Astrocyte (in vitro differentiated cells and primary cell): Measurements from ENCODE around the gene CIBAR2. TPM values are rescaled to one million over a fixed set of nuclear protein-coding genes. Genes with fewer than 3 reads are reported as not detected.

ENCODE experiments used
- DNase-seq: peaks from one replicate; pipeline ENCODE4 v3.0.0-alpha.2; 2010; ENCODE audit warnings: low read depth
- FAIRE-seq: peaks from 2 replicates; lab custom pipeline; 2011; peaks lifted over from hg19 to GRCh38; lab: Jason Lieb, UNC
- H2AFZ ChIP-seq: 2 replicates; pipeline ENCODE4 v1.6.0; 2012; ENCODE audit warnings: low read depth, low read length, inconsistent platforms
- H3K27ac ChIP-seq: 2 replicates; pipeline ENCODE4 v1.5.1; 2011; ENCODE audit warnings: low read depth, low read length, inconsistent platforms
- H3K27me3 ChIP-seq: 2 replicates; pipeline ENCODE4 v1.6.0; 2011; ENCODE audit warnings: low read length, inconsistent platforms; ENCODE audit not compliant: insufficient read depth
- H3K36me3 ChIP-seq: 2 replicates; pipeline ENCODE4 v1.5.1; 2011; ENCODE audit warnings: low read length, inconsistent platforms; ENCODE audit not compliant: insufficient read depth
- H3K4me1 ChIP-seq: 2 replicates; pipeline ENCODE4 v1.5.1; 2011; ENCODE audit warnings: low read length, inconsistent platforms; ENCODE audit not compliant: insufficient read depth
- H3K4me2 ChIP-seq: 2 replicates; pipeline ENCODE4 v1.6.0; 2012; ENCODE audit warnings: low read length, inconsistent platforms
- H3K4me3 ChIP-seq: 2 replicates; pipeline ENCODE4 v1.5.1; 2011; ENCODE audit warnings: low read depth, mild to moderate bottlenecking, low read length, inconsistent platforms; ENCODE audit not compliant: insufficient read depth
- H3K79me2 ChIP-seq: 2 replicates; pipeline ENCODE4 v1.6.0; 2012; ENCODE audit warnings: mild to moderate bottlenecking, low read length, inconsistent platforms; ENCODE audit not compliant: insufficient read depth
- H3K9ac ChIP-seq: 2 replicates; pipeline ENCODE4 v1.6.0; 2012; ENCODE audit warnings: mild to moderate bottlenecking, low read length, inconsistent platforms
- H3K9me3 ChIP-seq: 2 replicates; pipeline ENCODE4 v1.5.1; 2012; ENCODE audit warnings: low read depth, mild to moderate bottlenecking, low read length, inconsistent platforms; ENCODE audit not compliant: insufficient read depth
- H4K20me1 ChIP-seq: 2 replicates; pipeline ENCODE4 v1.6.0; 2012; ENCODE audit warnings: low read length, inconsistent platforms; ENCODE audit not compliant: insufficient read depth
- H3K27ac Mint-ChIP-seq: one replicate; pipeline ENCODE4 v1.8.0; 2021; ENCODE audit warnings: mild to moderate bottlenecking, mixed read lengths; ENCODE audit not compliant: unreplicated experiment
- H3K27me3 Mint-ChIP-seq: one replicate; pipeline ENCODE4 v1.8.0; 2021; ENCODE audit warnings: low read depth, mixed read lengths; ENCODE audit not compliant: unreplicated experiment
- H3K36me3 Mint-ChIP-seq: one replicate; pipeline ENCODE4 v1.8.0; 2021; ENCODE audit warnings: low read depth, mixed read lengths; ENCODE audit not compliant: unreplicated experiment
- H3K4me1 Mint-ChIP-seq: one replicate; pipeline ENCODE4 v1.8.0; 2021; ENCODE audit warnings: low read depth, mixed read lengths; ENCODE audit not compliant: unreplicated experiment
- H3K4me3 Mint-ChIP-seq: one replicate; pipeline ENCODE4 v1.8.0; 2021; ENCODE audit warnings: mild to moderate bottlenecking, moderate library complexity, mixed read lengths; ENCODE audit not compliant: unreplicated experiment
- H3K9me3 Mint-ChIP-seq: one replicate; pipeline ENCODE4 v1.8.0; 2021; ENCODE audit warnings: mild to moderate bottlenecking, mixed read lengths; ENCODE audit not compliant: unreplicated experiment
- CTCF ChIP-seq: IDR thresholded peaks from 2 replicates; pipeline ENCODE4 v1.5.1; 2011; ENCODE audit warnings: low read depth, mild to moderate bottlenecking, inconsistent platforms, low read length, moderate library complexity; ENCODE audit not compliant: insufficient read depth
- EZH2 ChIP-seq: IDR thresholded peaks from 2 replicates; pipeline ENCODE4 v1.6.1; 2012; ENCODE audit warnings: mild to moderate bottlenecking, low read length, inconsistent platforms; ENCODE audit not compliant: insufficient read depth
- total RNA-seq: library from RNA; stranded (reverse); gene quantifications from 2 replicates; pipeline ENCODE4 v1.2.1, GENCODE V29; 2021

CIBAR2 gene
- total RNA-seq, 1 donor from 2014 or later = not detected

GRCh38 chr16:85110105-85110504, 2.2 kb downstream of the CIBAR2 start:
- H3K27ac ChIP-seq = no peak overlapping the region
- peaks cover 2% of the 10 kb centered on the region for H3K9me3 Mint-ChIP-seq

GRCh38 chr16:85107532-85107931, 4.7 kb downstream of the CIBAR2 start:
- H3K4me3 ChIP-seq = no peak overlapping the region
- Mint-ChIP-seq H3K9me3 (peaks cover 2% of the 10 kb centered on the region), H3K36me3 (no peaks in the 10 kb centered on the region), H3K4me1 (no peaks in the 10 kb centered on the region), H3K4me3 (no peak overlapping the region), H3K27ac (no peak overlapping the region), H3K27me3 (peaks cover 33% of the 10 kb centered on the region)
- H2AFZ ChIP-seq = no peak overlapping the region
- H3K4me1 ChIP-seq = no peaks in the 10 kb centered on the region
- no peaks in the 10 kb centered on the region for H3K36me3 ChIP-seq
- H4K20me1 ChIP-seq = no peaks in the 10 kb centered on the region
- TF ChIP-seq CTCF = no peak
- TF ChIP-seq EZH2 = no peak
- no peak overlapping the region for H3K4me2 ChIP-seq
- H3K9me3 ChIP-seq = no peaks in the 10 kb centered on the region
- FAIRE-seq (no peak), DNase-seq (no peak)
- no peaks in the 10 kb centered on the region for H3K79me2 ChIP-seq
- peaks cover 3% of the 10 kb centered on the region for H3K27me3 ChIP-seq
- no peak overlapping the region for H3K9ac ChIP-seq
- no peak overlapping the region for H3K27ac ChIP-seq

More at GRCh38 chr16:85110105-85110504, 2.2 kb downstream of the CIBAR2 start:
- no peak overlapping the region for H2AFZ ChIP-seq
- no peak overlapping the region for H3K4me2 ChIP-seq
- no peak for DNase-seq
- no peak for TF ChIP-seq CTCF
- TF ChIP-seq EZH2 = no peak
- H3K79me2 ChIP-seq = no peaks in the 10 kb centered on the region
- Mint-ChIP-seq H3K4me3 (no peak overlapping the region), H3K27ac (no peak overlapping the region), H3K4me1 (peaks cover 5% of the 10 kb centered on the region), H3K36me3 (peaks cover 2% of the 10 kb centered on the region), H3K27me3 (peaks cover 38% of the 10 kb centered on the region)
- peaks cover 3% of the 10 kb centered on the region for H3K27me3 ChIP-seq
- no peak for FAIRE-seq
- H3K9me3 ChIP-seq = no peaks in the 10 kb centered on the region
- H3K4me1 ChIP-seq = no peaks in the 10 kb centered on the region
- H3K9ac ChIP-seq = no peak overlapping the region
- H3K4me3 ChIP-seq = no peak overlapping the region
- H3K36me3 ChIP-seq = no peaks in the 10 kb centered on the region
- no peaks in the 10 kb centered on the region for H4K20me1 ChIP-seq

- Mint-ChIP-seq H3K27me3 (peaks cover 32% of the 10 kb centered on the region), H3K36me3 (no peaks in the 10 kb centered on the region), H3K4me1 (no peaks in the 10 kb centered on the region), H3K9me3 (peaks cover 2% of the 10 kb centered on the region), H3K27ac (no peak overlapping the region), H3K4me3 (no peak overlapping the region)
- H3K9me3 ChIP-seq = no peaks in the 10 kb centered on the region
- H3K36me3 ChIP-seq = no peaks in the 10 kb centered on the region
- no peak overlapping the region for H3K4me3 ChIP-seq
- peaks cover 3% of the 10 kb centered on the region for H3K27me3 ChIP-seq
- H3K4me2 ChIP-seq = no peak overlapping the region
- H3K9ac ChIP-seq = no peak overlapping the region
- FAIRE-seq = no peak
- no peaks in the 10 kb centered on the region for H3K79me2 ChIP-seq
- no peak overlapping the region for H2AFZ ChIP-seq
- no peaks in the 10 kb centered on the region for H4K20me1 ChIP-seq
- TF ChIP-seq CTCF (no peak), EZH2 (no peak)
- no peaks in the 10 kb centered on the region for H3K4me1 ChIP-seq
- H3K27ac ChIP-seq = no peak overlapping the region
- no peak for DNase-seq
These were observed 5.2 kb downstream of the CIBAR2 start for GRCh38 chr16:85107083-85107482.
